ENCODE measurements around the gene STPG2.

The STPG2 gene

DNA sequence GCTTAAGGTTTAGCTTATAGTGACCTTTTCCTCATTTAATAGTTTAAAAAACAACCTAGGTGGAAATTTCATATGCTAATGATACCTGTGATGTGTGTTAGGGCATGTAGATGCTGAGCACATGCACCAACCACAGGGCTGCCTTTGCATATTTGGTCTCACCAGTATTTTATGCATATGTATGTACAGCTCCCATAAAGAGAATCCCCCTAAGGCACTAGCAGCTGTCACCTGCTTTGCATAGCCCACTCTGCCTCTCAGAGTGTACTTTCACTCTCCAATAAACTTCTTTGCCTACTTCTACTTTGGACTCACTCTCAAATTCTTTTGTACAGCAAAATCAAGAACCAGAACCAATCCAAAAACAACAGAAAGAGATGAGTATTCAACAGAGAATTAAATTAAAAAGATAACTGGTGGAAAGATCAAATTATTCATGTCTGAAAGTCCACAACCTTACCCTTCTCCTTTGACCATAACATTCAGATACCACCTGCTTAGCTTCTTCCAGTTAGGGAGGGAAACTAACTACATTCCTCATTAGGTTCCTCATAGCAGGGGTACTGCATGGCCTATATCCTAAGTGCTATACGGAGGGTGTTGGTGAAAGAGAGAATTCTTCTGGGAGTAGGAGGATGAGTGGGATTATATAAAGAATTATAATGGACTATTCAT, 250.5 kb downstream of the STPG2 start:
- no peak overlapping the region for H3K27ac ChIP-seq
- DNase-seq (ENCODE audit: low spot score) = no peak
- ChIA-PET CTCF (interaction anchor here (0.5 kb wide), 1 partner anchor 120 kb away, joined by 5 read pairs; no protein-coding TSS in a partner anchor), POLR2A (ENCODE audit: low non-redundant PET) (no interaction called here)
- TF ChIP-seq, protein P1, sequence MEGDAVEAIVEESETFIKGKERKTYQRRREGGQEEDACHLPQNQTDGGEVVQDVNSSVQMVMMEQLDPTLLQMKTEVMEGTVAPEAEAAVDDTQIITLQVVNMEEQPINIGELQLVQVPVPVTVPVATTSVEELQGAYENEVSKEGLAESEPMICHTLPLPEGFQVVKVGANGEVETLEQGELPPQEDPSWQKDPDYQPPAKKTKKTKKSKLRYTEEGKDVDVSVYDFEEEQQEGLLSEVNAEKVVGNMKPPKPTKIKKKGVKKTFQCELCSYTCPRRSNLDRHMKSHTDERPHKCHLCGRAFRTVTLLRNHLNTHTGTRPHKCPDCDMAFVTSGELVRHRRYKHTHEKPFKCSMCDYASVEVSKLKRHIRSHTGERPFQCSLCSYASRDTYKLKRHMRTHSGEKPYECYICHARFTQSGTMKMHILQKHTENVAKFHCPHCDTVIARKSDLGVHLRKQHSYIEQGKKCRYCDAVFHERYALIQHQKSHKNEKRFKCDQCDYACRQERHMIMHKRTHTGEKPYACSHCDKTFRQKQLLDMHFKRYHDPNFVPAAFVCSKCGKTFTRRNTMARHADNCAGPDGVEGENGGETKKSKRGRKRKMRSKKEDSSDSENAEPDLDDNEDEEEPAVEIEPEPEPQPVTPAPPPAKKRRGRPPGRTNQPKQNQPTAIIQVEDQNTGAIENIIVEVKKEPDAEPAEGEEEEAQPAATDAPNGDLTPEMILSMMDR (conservative IDR thresholded peaks at IDR 0.05; ENCODE audit: low read depth) = no peak

DNA sequence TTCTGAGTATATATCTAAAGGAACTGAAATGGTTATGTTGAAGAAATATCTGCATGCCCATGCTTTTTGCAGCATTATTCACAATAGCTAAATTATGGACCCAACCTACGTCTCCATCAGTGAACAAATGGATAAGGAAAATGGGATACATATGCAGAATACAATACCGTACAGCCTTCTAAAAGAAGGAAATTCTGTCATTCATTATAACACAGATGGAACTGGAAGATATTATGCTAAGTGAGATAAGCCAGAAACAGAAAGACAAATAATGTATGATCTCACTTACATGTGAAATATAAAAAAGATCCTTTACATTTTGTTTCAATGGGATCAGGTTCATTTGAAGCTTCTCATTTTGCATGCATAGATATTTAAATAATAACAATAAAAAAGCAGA, 263.3 kb downstream of the STPG2 start:
- ChIA-PET CTCF (interaction anchor here (0.5 kb wide), 1 partner anchor 22 kb away, joined by 4 read pairs; no protein-coding TSS in a partner anchor), POLR2A (ENCODE audit: low non-redundant PET) (no interaction called here)
- H3K27ac ChIP-seq = no peak overlapping the region
- no peak for DNase-seq (ENCODE audit: low spot score)
- TF ChIP-seq, protein P1 (conservative IDR thresholded peaks at IDR 0.05; ENCODE audit: low read depth) = no peak

DNA sequence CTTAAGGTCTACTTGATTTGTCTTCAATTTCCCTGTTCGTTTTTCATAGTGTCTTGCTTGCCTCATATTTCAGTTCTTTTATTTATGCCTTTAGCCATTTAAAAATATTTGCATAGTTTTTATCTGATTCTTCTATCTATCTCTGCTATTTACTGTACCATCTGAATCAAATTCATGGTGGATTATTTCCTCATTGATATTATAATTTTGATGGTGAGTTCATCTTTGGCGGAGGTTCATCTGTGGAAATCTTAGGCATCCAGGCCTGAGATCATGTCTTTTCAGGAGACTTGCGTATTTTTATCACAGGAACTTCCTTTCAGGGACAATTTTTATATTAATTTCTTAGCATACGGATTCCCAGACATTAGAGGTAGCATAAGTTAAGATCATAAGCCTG, 275.2 kb downstream of the STPG2 start:
- DNase-seq (ENCODE audit: low spot score) = no peak
- no peak overlapping the region for H3K27ac ChIP-seq
- CTCF ChIA-PET = no interaction called here
- POLR2A ChIA-PET (ENCODE audit: low non-redundant PET) = no interaction called here
- TF ChIP-seq, protein P1 (conservative IDR thresholded peaks at IDR 0.05; ENCODE audit: low read depth) = no peak

DNA sequence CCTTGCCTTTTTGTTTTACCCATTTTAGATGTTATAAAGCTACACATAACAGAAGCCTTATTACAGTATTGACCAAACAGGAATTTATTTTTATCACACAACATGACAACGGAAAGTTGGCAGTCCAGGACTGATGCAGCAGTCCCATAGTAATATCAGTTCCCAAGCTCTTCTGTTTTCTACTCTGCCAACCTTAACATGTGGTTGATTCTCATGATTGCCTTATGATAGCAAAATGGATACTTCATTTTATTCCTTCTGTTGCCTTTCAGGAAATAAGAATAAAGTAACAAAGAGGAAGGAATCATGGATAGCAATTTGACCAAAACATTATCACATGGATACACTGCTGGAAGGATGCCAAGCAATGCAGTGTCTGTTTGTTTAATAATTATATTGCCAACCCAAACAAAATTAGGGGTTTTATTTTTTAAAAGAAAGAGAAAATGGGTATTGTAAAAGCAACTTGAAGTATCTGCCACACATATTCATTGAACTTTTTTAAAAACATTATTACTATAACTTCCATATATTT, 275.7 kb downstream of the STPG2 start:
- CTCF ChIA-PET = no interaction called here
- H3K27ac ChIP-seq = no peak overlapping the region

DNA sequence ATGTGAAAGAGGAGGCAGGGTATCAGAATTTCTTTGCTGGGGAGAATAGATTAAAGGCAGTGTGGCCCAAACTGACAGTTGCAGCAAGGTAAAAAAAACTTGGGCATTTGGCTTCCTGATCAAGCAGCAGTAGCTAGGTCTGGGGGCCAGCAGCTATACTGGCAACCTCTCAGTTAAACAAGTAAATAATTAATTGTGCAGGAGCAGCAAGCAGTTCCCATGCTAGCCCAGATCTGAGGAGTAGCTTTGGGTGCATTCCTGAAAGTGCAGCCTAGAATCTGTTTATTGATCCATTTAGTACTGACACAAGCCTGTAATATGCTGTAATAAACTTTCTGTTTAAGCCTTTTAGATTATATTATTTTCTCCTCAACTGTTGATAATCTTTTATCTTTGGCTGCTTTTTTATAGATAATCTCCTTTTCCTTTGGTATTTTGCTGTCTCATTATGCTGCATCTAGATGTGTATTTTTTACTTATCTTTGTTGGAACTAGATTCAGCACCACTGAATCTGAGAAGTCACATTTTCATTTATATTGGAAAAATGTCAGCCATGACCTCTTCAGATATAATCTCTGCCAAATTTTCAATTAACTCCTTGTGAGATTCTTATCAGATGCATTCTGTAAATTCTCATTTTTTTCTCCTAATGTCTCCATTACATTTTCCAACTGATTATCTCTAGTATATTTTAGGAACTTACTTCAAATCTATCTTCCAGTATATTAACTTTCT, 276.3 kb downstream of the STPG2 start:
- POLR2A ChIA-PET (ENCODE audit: low non-redundant PET) = no interaction called here

More for the DNA sequence above, 275.7 kb downstream of the STPG2 start:
- TF ChIP-seq, protein P1 (conservative IDR thresholded peaks at IDR 0.05; ENCODE audit: low read depth) = no peak
- POLR2A ChIA-PET (ENCODE audit: low non-redundant PET) = no interaction called here
- no peak for DNase-seq (ENCODE audit: low spot score)

DNA sequence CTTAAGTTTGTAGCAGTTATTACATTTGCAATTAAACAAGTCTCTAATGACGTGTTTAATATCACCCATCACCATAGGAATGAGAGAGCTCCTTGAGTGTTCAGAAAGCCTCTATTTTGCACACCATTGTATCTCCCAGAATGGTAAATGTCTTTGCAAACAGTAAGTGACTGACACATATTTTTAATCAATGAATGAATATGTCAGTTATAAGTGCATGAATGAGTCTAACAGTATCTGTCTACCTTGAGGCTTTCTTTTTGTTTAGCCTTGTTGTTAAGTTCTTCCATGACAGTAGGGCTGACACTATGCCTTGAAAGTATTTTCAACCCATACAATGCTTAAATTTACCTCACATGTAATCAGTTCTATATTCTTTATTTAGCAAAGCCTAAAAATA, 292.2 kb downstream of the STPG2 start:
- no peak for DNase-seq (ENCODE audit: low spot score)
- TF ChIP-seq, protein P1 (conservative IDR thresholded peaks at IDR 0.05; ENCODE audit: low read depth) = no peak
- H3K27ac ChIP-seq = no peak overlapping the region
- ChIA-PET POLR2A (ENCODE audit: low non-redundant PET) (no interaction called here), CTCF (interaction anchor here (0.6 kb wide), 1 partner anchor 65 kb away, joined by 3 read pairs; no protein-coding TSS in a partner anchor)

More for the DNA sequence above, 276.3 kb downstream of the STPG2 start:
- TF ChIP-seq, protein P1 (conservative IDR thresholded peaks at IDR 0.05; ENCODE audit: low read depth) = no peak
- no peak for DNase-seq (ENCODE audit: low spot score)
- CTCF ChIA-PET = interaction anchor here (0.7 kb wide), 1 partner anchor 120 kb away, joined by 3 read pairs; no protein-coding TSS in a partner anchor
- no peak overlapping the region for H3K27ac ChIP-seq

Measured in RWPE1 (cell line).